Motor neuron (in vitro differentiated cells): ENCODE results near the gene AQP3. TPM values are rescaled to one million over a fixed set of nuclear protein-coding genes. Genes with fewer than 3 reads are reported as not detected.

Source experiments
- ATAC-seq, 8 experiments: fragments of 200-7000 bp; cut with Tn5 transposase; replicated peaks in 6 of 8; 2 replicates each; pipeline ENCODE4 v1.8.0; 2021; ENCODE audit warnings: mild to moderate bottlenecking in 8 of 8, moderate library complexity in 8 of 8
- H3K27ac ChIP-seq, 2 donors: fragments of 250-450 bp; sonication (Bioruptor Pico); 2 replicates each; pipeline ENCODE4 v1.9.0; 2021; ENCODE audit warnings: antibody characterized with exemption in 2 of 2, mild to moderate bottlenecking in 2 of 2, moderate library complexity in 1 of 2
- H3K4me1 ChIP-seq, 2 donors: fragments of 250-450 bp; sonication (Bioruptor Pico); replicated peaks in 1 of 2; 2 replicates each; pipeline ENCODE4 v1.6.1; 2021; ENCODE audit warnings: antibody characterized with exemption in 2 of 2, mild to moderate bottlenecking in 2 of 2, moderate library complexity in 1 of 2
- H3K4me3 ChIP-seq, 5 donors: fragments of 250-450 bp; sonication (Bioruptor Pico); 2 replicates each; pipeline ENCODE4 v1.9.0; 2021; ENCODE audit warnings: antibody characterized with exemption in 5 of 5, mild to moderate bottlenecking in 5 of 5, moderate library complexity in 4 of 5
- WGBS, 10 experiments: fragments of 450-650 bp; shearing (Covaris generic); methylation state at CpG; one replicate each; pipeline ENCODE4 v1.0.0; 2022; 5-methylcytosine and 5-hydroxymethylcytosine counted together
- in situ Hi-C, 9 experiments: fragments of 400-800 bp; cut with MboI; loops; one replicate each; pipeline ENCODE4 v1.15.0; 2021; ENCODE audit warnings: low sequenced_read_pairs in 9 of 9, low pct_unique_long_range_greater_than_20kb in 2 of 9; ENCODE audit not compliant: unreplicated experiment in 9 of 9
- total RNA-seq, 8 experiments: library from RNA; unstranded; fragments of 300-600 nt; gene quantifications; 2 replicates each; pipeline versions ENCODE4 v1.2.3 to v1.2.4, GENCODE V29; 2022

Gene AQP3
- total RNA-seq, 8 experiments from 2014 or later, result 0.27 to 77.5 (median 1.3) TPM

DNA sequence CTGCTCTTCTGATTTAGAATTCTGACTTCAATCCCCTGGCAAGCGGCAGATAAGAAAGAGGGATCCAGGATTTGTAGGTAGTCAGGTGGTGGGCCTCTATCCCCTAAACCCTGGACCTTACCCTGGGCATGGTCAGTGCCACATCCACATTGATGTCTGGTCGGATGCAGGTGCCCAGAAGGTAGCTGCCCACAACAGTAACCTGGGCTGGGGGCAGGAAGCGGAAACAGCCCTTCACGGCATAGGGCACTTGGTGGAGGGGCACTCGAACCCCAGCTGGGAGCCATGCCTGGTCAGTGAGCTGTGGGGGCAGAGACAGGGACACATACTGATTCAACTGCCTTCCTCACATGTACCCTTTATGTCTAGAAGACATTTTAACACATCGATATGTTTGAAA is 22.5 kb upstream of the AQP3 start:
- ATAC-seq, result no peak
- no peak overlapping the region for H3K4me3 ChIP-seq
- H3K4me1 ChIP-seq, result peaks cover 7 to 9% of the 10 kb centered on the region in 2 donors
- 60 to 100% (median 100%) methylated on average over 1 to 3 of the region's 6 CpGs; no CpG with 5 or more reads in 4 of the 10 experiments for WGBS, 10 experiments
- in situ Hi-C loops, result no loop called here
- no peak overlapping the region for H3K27ac ChIP-seq

DNA sequence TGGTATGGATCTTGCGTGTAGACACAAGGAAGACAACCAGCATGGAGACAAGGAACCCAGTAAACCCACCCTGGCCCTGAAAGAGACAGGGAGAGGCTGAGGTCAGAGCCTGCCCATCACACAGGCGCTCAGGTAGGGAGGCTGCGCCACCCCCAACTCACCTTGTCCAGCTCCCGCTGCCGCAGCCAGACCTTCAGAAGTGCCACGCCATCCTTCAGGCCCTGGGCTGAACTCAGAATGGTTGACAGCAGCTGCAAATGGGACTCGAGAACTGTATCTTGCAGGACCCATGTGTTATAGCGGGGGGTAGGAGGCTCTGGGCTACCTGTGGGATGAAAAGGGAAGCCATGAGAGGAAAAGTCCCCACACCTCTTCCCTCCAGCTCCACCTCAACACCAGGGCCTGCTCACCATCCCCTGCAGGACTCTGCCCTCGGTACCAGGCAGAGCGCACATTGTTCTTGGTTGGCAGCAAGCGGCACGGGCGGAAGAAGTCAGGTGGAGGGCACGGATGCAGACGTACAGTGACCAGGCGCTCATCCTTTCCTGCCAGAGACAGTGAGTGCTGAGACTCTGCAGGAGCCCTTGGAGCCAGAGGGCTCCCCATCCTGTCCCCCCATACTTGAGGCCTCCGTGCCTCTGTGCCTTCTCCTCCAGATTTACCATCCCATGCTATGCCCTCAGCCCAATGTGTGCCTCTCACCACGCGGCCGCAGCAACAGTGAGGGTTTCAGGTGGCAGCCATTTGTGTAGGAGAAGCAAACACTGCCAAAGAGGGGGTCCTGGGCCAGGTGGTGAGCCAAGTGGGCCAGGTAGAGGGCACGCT is 21.6 kb upstream of the AQP3 start:
- in situ Hi-C loops, result no loop called here
- no peak overlapping the region for H3K27ac ChIP-seq
- 93 to 100% (median 95%) methylated on average over 3 to 4 of the region's 21 CpGs; no CpG with 5 or more reads in 5 of the 10 experiments for WGBS, 10 experiments
- peaks cover 7 to 9% of the 10 kb centered on the region in 2 donors for H3K4me1 ChIP-seq
- no peak for ATAC-seq
- H3K4me3 ChIP-seq, result no peak overlapping the region

DNA sequence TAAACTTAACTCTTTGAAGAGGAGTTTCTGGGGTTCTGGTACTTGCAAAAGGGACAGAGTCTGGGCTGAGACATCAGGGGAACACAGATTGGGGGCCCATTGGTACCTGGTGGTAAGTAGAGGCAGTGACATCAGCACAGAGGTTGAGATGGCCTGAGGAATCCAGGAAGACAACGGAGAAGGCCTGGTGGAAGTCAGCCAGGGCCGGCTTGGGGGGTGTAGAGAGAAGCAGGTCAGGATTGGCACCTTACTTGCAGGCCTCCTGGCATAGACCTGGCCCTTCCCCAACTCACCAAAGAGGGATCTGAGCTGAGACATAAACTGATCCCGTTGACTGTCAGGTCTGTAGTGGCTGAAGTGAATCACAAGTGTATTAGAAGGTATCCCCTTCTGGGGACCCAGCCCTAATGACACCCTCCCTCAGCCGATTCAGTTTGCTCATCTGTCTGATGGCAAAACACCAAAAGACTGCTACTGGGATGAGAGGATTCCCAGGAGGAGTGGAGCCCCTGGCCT is 20.9 kb upstream of the AQP3 start:
- WGBS, 10 experiments, result 40 to 100% (median 93%) methylated on average over 1 to 2 of the region's 4 CpGs; no CpG with 5 or more reads in 7 of the 10 experiments
- Histone ChIP-seq H3K4me1 (peaks cover 7 to 9% of the 10 kb centered on the region in 2 donors), H3K4me3 (no peak overlapping the region), H3K27ac (no peak overlapping the region)
- in situ Hi-C loops, result no loop called here
- no peak for ATAC-seq

DNA sequence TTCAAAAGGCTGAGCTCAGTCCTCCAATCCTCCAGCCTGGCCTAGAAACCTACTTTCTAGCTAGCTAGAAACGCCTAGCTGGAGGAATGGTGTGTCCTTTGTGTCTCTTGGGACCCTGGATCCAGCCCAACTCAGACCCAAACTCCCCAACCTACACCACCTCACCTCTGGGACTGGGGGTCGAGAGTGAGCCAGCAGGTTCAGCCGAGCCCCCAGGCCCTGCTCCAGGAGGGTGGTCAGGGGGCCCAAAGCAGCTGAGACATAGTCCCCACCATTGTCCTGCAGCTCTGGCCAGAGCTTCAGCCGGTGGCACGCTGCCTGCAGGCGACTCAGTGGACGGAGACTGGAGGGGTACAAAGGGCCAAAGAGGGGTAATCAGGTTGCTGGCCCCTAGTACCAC is 20.1 kb upstream of the AQP3 start:
- no peak for ATAC-seq
- Histone ChIP-seq H3K4me3 (no peak overlapping the region), H3K4me1 (peaks cover 4 to 5% of the 10 kb centered on the region in 2 donors), H3K27ac (no peak overlapping the region)
- 69 to 100% (median 100%) methylated on average over 1 to 4 of the region's 7 CpGs; no CpG with 5 or more reads in 7 of the 10 experiments for WGBS, 10 experiments
- in situ Hi-C loops, result no loop called here

DNA sequence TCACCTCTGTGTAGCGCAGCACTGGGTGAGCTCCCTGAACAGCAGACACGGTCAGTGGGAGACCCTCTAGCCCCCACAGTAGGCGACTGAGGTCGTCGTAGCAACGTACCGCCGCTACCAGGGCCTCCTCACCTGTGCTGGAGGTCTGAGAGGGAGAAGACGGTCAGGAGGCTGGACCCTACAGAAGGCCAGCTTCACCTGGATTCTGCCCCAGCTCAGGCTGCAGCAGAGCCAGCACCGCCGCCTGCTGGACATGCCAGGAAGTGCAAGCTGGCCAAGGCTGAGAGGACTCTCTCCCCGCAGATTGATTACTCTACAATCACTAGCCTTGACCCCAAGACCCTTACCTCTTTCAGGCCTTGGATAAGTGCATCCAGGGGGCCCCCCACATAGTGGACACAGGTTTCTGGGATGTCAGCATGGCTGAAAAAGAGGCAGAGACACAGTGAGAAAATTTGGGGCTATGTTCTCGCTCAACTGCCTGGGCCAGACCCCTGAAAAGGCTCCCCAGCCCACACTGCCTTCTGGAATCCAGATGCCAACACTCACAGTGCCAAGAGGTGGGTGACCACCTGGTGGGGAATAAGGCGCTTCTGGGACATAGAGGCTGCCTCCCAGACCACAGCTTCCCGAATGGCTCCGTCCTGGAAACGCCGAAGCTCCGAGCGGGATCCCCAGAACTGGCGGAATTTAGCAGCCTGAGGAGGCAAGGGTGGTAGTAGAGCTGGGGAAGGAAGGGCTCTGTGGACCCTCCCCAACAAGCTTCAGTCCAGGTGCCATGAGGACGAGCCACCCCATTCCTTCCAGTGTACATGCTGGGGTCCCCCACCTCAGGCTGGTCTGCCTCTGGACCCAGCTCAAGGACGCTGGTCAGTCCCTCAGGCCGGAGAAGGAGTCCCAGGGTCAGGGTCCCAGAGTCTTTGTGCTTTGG is 19.4 kb upstream of the AQP3 start:
- H3K27ac ChIP-seq, result no peak overlapping the region
- peak; percentile 38 to 89 (median 57) for ATAC-seq
- 0 to 100% (median 40%) methylated on average over 1 to 7 of the region's 24 CpGs; no CpG with 5 or more reads in 4 of the 10 experiments for WGBS, 10 experiments

DNA sequence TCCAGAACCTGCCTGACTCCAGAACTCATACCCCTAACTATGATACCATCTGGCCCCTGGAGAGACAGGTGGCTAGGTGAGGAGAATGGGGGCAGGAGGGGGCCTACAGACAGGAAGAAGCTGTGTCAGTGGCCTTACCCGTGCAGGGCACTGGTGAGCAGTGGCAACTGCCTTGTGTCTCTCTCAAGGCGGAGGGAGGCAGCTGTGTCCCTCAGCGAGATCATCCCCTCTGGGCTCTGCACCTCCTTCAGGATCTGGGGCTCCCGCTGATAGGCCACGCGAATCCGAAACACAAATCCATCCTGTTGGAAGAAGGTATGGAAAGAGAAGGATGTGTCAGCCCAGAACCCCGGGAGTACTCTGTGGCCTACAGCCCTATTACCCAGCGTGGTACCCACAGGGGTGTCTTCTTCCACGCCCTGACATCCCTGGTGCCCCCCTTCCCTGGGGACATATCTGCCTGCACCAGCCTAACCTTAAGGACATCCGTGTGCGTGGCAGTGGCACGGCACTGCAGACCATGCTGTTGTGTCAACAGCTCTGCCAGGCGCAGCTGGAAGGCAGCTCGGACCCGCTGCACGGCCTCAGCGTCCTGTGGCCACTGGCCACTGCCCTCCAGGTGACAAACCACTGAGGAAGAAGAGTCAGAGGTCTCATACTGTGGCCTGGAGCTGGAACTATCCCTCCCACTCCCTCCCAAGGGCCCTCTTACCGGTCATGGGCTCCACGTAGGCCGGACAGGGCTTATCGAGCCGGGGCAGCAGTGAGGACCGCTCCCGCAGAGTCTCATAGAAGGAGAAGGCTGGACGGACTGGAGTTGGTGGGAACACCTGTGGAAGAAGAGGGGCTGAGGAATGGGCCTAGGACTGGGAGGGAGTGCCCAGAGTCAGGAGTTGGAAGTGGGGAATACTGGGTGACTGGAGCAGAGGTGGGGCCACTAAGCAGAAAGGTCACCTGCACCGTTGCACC is 18.5 kb upstream of the AQP3 start:
- no peak overlapping the region for H3K27ac ChIP-seq
- in situ Hi-C loops, result no loop called here
- H3K4me3 ChIP-seq, result no peak overlapping the region
- ATAC-seq, result peak in 3 of 8 experiments; percentile 2 to 4 (median 3)
- H3K4me1 ChIP-seq, result no peaks in the 10 kb centered on the region
- 68 to 95% (median 95%) methylated on average over 4 to 10 of the region's 27 CpGs; no CpG with 5 or more reads in 5 of the 10 experiments for WGBS, 10 experiments

More for the DNA sequence above, 19.4 kb upstream of the AQP3 start:
- in situ Hi-C loops, result no loop called here
- Histone ChIP-seq H3K4me1 (no peaks in the 10 kb centered on the region), H3K4me3 (no peak overlapping the region)

DNA sequence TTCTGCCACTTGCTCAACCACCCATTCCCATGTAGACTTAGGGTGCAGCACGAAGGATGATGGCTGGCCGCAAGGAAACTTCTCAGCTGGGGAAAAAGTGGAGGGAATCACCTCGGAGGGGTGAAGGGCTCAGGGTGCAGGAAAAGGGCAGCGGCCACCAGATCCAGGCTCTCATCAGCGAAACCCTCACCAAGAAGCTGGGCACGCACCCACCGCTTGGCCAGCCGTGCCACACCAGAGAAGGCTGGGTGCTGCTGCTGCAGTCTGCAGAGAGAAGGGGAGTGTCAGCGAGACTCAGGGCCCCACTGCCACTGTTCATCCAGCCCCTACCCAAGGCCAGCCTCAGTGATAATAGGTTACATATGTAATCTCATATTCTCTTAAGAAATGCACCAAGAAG is 17.7 kb upstream of the AQP3 start:
- ATAC-seq, result no peak
- 80 to 100% (median 95%) methylated on average over 1 to 4 of the region's 9 CpGs; no CpG with 5 or more reads in 5 of the 10 experiments for WGBS, 10 experiments
- no peak overlapping the region for H3K27ac ChIP-seq
- no peak overlapping the region for H3K4me3 ChIP-seq
- in situ Hi-C loops, result no loop called here
- H3K4me1 ChIP-seq, result no peaks in the 10 kb centered on the region

DNA sequence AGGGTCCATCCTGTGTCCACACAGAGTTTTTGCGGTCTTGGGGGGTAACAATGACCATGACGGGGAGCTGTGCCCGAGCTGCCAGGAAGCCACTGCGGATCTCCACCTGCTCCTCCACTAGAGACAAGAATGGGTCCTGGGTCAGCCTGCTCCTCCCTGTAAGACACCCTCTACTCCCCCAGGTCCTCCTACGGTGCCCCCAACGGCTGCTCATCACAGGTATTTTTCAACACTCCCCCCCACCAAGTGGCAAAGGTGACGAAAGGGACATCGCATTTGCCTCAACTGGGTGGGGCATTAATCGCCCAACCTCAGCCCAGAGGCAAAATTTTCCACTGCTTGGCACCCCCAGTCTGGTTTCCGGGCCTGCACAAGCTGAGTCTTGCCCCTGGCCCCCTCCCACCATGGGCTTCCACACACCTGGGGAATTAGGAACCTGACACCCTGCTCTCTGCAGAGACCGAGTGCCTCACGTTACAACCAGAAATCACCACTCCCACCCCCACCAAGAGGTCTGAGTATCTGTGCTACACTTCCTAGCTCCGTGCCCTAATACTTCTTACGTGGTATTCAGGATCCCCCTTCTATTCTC is 16.7 kb upstream of the AQP3 start:
- 87 to 100% (median 100%) methylated on average over 1 to 5 of the region's 14 CpGs; no CpG with 5 or more reads in 5 of the 10 experiments for WGBS, 10 experiments
- Histone ChIP-seq H3K27ac (no peak overlapping the region), H3K4me1 (no peaks in the 10 kb centered on the region), H3K4me3 (no peak overlapping the region)
- no peak for ATAC-seq
- in situ Hi-C loops, result no loop called here

DNA sequence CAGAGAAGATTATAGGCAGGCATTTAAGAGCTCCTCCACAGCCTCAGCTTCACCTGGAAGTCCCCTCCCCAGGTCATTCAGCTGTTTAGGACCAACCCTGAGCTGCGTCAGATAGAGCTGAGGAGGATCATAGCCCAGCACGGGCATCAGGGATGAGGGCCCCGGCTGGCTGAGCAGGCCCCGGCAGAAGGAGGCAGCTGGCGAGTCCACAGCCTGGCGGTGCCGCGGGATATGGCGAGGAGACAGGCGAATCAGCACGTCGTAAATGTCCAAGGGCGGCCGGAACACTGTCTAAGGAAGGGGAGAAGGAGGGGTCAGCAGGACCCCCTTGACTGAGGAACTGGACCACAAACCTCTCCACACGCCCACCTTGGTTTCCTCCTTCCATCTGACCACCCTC is 15.8 kb upstream of the AQP3 start:
- in situ Hi-C loops, result no loop called here
- Histone ChIP-seq H3K4me1 (no peaks in the 10 kb centered on the region), H3K4me3 (no peak overlapping the region), H3K27ac (no peak overlapping the region)
- 89 to 92% (median 90%) methylated on average over 2 to 7 of the region's 15 CpGs; no CpG with 5 or more reads in 7 of the 10 experiments for WGBS, 10 experiments
- peak in 1 of 8 experiments; percentile 4 for ATAC-seq

DNA sequence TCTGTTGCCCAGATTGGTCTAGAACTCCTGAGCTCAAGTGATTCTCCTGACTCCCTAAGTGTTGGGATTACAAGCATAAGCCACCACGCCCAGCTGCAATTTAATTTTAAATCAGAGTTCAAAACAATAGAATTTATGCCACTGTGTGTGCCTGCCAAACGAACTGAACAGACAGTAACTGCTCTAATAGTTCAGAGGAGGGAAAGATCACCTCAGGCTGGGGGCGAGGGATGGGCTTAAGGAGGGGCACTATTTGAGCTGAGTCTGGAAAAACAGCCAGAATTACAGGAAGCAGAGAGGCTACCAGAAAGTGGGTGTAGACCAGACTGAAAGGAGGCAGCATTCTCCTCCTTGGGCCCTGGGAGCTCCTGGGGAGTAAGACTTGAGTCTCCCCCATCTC is 14.1 kb upstream of the AQP3 start:
- H3K4me3 ChIP-seq, result no peak overlapping the region
- H3K27ac ChIP-seq, result no peak overlapping the region
- WGBS, 10 experiments, result 31 to 100% (median 78%) methylated on average over 1 to 3 of the region's 3 CpGs; no CpG with 5 or more reads in 1 of the 10 experiments
- H3K4me1 ChIP-seq, result no peaks in the 10 kb centered on the region
- ATAC-seq, result peak in 3 of 8 experiments; percentile 62 to 81 (median 81)
- in situ Hi-C loops, result no loop called here

DNA sequence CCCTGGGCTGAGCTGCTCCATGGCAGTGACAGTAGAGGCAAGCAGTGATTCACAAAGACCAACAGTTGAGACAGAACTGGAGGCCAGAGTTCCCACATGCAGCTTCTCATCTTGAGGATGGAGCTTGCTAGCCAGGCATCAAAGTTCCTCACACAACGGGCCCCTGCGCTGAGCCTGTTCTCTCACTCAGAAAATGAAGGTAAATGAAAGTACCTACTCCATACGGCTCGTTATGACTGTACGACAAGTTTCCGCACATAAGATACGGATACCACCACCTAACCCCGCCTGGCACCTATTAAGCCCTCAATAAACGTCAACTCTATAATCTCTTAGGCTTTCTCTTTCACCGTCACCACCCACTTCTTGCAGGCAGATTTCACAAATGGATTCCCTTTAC is 13.5 kb upstream of the AQP3 start:
- WGBS, 10 experiments, result 88 to 100% (median 95%) methylated on average over 1 to 8 of the region's 10 CpGs; no CpG with 5 or more reads in 3 of the 10 experiments
- no peak overlapping the region for H3K4me3 ChIP-seq
- no peaks in the 10 kb centered on the region for H3K4me1 ChIP-seq
- ATAC-seq, result no peak
- H3K27ac ChIP-seq, result no peak overlapping the region
- in situ Hi-C loops, result no loop called here

DNA sequence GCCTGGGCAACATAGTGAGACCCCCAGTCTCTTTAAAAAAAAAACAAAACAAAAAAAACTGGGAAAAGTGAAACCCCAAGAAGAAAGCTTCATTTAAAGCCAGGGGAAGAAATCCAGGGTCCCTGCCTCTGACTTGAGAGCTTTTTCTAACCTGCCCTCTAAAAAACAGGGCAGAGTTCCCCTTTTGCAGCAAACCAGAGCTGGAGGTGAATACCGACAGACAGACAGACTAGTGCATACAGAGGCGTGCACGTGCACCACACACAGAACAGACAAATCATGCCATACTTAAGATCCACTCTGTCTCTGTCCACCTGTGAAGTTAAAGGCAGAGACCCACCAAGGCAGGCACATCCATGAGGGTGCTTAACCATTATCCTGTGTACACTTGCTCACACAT is 11.7 kb upstream of the AQP3 start:
- WGBS, 10 experiments, result 53 to 100% (median 100%) methylated on average over 1 to 3 of the region's 3 CpGs; no CpG with 5 or more reads in 7 of the 10 experiments
- Histone ChIP-seq H3K27ac (no peak overlapping the region), H3K4me1 (no peaks in the 10 kb centered on the region), H3K4me3 (no peak overlapping the region)
- in situ Hi-C loops, result no loop called here
- ATAC-seq, result no peak
